Peyer's patch (tissue), 4 donors: Measurements from ENCODE around the gene CLEC4G.

ENCODE experiments used
- CTCF ChIP-seq, 6 experiments: fragments of 450-650 bp in 4 of 6; fragments of 200-600 bp in 2 of 6; sonication (generic) in 1 of 6; IDR thresholded peaks; one replicate each; pipeline ENCODE4 v1.5.1; 2017 to 2019; ENCODE audit warnings: antibody characterized with exemption in 6 of 6, mild to moderate bottlenecking in 3 of 6, moderate library complexity in 1 of 6
- POLR2A ChIP-seq, 2 donors: fragments of 450-650 bp; IDR thresholded peaks; one replicate each; pipeline ENCODE4 v1.5.1; 2017; ENCODE audit warnings: antibody characterized with exemption in 2 of 2, mild to moderate bottlenecking in 2 of 2, moderate library complexity in 2 of 2

GRCh38 chr19:7779631-7780486, 47.9 kb upstream of the CLEC4G start:
- TF ChIP-seq POLR2A (IDR thresholded peaks at IDR 0.05) (no peak), CTCF (IDR thresholded peaks at IDR 0.05) (no peak)
